GM18858 (cell line): ENCODE results near the gene MSH2.
A peak's percentile ranks its signal among the peaks of the same experiment; 100 is the strongest.

Source experiments
- ATAC-seq: cut with Tn5 transposase; IDR thresholded peaks from one replicate; pipeline ENCODE4 v1.9.1; 2021; ENCODE audit not compliant: unreplicated experiment

MSH2 gene

DNA sequence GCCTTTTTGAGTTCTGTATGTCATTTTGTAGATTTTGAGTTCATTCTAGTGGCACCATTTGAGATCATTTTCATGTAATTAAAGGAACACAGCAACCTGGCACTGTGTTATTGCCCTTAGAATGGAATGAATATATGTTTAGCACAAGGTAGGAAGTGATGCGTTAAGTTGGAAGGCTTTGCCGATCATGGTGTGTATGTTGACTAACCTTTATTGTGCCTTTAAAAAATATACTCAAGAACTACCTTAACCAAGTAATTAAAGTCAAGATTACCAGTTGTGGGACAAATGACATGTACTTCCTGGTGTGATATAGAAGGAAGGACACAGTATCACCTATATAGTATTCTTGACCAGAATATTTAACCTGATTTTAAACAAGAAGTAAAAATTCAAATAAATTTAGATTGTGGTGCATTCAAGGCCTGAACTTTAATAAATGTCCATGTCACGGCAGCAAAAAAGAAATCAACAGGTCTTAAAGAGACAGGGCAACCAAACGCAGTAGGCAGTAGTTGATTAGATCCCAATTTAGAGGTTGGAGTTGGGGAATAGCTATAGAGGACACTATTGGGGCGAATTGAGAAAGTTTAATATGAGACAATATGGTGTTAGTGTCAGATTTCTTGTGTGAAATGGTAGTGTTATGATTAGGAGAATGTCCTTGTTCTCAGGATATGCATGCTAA, 68.6 kb downstream of the MSH2 start:
- no peak for ATAC-seq

GRCh38 chr2:47479863-47480262, 76.9 kb downstream of the MSH2 start:
- ATAC-seq = no peak

DNA sequence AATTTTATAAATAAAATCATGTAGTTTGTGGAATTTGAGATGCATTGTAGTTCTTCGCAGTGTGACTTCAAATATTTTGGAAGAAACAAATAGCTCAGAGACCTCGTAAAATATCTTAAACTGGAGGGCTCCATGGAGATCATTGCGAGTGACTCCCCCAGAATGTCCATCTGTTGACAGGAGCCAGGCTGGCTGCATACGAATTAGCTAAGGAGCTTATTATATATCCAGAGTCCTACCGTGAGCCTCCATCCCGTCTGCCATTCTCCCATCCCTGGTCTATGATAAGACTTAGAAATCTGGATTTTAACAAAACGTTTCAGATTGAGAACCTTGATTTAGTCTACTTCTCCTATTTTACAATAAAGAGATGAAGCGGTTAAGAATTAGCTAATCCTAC, 80.2 kb downstream of the MSH2 start:
- ATAC-seq = no peak

DNA sequence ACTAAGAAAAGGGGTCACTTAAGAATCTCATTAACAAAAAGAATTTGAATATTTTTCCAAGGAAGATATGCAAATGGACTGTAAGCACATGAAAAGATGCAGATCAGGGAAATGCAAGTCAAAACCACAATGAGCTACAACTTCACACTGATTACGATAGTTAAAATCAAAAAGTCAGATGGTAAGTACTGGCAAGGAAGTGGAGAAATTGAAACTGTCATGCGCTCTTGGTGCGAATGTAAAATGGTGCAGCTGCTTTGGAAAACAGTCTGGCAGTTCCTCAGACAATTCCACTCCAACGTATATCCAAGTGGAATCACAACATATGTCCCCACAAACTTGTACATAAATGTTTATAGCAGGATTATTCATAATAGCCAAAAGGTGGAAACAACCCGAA, 81.4 kb downstream of the MSH2 start:
- ATAC-seq = no peak

GRCh38 chr2:47485177-47485576, 82.2 kb downstream of the MSH2 start:
- no peak for ATAC-seq

DNA sequence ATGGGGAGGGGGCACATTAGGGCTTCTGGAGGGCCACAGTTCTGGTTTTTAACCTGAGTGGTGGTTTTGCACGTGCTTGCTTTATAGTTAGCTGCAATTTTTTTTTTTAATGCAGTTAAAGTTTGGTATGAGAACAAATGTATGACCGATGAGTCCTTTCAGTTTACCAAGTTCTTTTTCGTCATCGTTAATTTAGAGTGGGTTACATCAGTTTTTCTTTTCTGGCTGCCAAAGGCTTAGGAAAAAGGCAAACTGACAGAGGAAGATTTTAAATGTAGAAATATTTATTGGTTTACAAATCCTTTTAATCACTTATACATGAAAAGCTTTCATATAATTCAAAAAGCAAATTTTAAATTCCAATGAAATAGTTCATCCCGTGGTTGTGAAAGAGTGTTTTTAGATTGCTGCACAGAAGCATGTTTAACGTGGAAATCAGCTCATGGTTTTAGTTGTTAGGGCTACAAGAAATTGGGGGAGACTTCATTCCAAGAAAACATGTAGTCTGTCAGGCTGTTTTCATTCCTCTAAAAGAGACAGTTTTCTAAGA, 82.9 kb downstream of the MSH2 start:
- ATAC-seq = no peak

DNA sequence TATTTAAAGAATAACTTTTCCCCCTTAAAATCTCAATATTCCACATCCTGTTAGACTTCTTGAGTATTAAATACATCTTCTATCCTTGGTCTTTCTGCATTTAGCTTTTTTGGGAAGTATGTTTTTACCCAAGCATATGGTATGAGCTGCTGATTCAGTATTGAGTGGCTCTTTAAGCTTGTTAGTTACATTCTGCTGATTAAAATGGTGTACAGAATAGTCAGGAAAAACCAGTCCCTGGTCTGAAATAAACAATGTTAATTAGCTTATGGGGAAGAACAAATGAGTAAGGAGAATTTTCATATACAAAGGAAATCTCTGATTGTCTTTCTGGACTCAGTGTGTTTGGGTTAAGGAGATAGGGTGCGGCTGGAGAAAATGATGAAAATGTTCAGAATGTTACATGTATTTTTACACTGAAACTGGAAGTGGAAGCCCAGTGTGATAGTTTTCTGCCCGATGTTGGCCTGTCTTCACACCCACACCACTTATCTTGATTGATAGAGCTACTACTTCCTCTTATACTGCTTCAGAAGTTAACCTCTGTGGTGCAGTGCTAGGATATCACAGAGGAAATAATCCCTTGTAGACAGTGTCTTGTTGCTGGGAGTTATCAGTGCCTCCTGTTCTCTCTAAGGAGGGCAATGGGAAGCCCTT, 84.0 kb downstream of the MSH2 start:
- ATAC-seq = peak; percentile 86

GRCh38 chr2:47487498-47487875, 84.5 kb downstream of the MSH2 start:
- no peak for ATAC-seq

DNA sequence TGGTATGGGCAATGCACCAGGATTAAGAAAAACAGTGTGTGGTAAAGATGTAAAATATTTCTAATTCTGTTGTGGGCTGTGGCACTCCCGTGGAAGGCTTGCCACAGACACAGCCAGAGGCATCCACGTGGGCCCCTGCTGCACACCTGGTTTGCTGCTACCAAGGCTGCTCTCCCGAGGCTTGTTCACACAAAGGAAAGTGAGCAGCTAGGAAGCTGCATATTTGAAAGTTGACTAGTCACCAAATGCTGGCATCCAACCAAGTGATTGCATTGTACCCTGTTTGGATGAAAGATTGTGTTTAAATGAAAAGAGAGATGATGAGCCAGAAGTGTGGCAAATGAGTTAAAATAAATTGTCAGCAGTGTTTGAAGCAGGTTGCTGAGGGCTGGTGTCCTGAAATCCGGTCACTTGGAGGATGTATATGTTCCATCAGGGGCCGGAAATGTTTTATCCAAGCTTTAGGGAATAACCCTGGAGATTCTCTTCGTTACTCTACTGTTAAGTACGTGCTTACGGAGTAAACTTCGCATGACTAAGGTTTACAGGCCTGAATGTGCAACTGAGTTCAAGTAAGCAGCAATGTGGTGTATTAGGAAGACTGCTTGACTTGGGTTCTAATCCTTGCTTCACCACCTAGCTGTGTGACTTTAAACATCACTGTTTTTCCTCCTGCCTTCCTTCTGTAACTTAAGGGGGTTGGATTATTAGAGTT, 86.1 kb downstream of the MSH2 start:
- no peak for ATAC-seq

DNA sequence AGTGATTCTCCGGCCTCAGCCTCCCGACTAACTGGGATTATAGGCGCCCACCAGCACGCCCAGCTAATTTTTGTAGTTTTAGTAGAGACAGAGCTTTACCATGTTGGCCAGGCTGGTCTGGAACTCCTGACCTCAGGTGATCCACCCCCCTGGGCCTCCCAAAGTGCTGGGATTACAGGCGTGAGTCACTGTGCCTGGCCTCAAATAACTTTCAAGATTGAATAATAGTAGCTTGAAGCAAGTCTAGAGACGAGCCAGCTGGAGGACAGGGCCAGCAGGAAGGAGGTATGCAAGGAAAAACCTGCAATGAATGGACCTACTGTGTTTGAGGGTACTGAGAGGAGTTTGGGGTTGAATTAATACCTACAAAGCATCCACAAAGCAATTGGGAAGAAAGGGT, 87.5 kb downstream of the MSH2 start:
- no peak for ATAC-seq

DNA sequence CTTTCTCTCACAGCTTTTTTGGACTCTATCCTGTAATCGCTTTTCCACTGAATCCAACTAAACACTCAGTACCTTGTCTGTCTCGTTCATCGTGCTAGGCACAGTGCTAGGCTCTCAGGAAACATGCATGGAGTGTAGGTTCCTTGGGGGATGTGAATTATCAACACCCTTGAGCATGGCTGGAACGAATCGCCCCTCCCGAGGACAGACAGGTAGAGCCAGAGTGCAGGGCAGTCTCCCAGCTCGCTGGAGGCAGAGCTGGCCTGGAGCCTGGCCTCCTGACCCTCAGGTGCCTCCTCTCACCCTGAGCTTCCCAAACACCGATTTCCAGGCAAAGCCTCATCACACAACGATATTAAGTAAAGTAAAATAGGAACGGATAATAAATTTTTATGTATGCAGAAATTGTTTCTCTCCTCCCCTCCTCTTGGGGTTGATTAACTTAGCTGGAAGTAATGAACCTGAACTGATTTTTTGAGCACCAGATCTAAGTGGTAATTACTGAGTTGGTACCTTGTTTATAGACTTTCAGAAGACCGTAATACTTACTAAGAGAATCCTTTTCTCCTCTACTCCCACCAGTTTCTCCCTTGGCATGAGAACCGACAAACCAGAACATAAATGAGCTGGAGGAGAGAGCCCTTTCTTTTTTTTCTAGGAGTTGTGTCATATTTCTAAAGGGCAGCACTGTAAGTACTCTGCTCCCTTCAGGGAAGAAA, 90.5 kb downstream of the MSH2 start:
- ATAC-seq = no peak

DNA sequence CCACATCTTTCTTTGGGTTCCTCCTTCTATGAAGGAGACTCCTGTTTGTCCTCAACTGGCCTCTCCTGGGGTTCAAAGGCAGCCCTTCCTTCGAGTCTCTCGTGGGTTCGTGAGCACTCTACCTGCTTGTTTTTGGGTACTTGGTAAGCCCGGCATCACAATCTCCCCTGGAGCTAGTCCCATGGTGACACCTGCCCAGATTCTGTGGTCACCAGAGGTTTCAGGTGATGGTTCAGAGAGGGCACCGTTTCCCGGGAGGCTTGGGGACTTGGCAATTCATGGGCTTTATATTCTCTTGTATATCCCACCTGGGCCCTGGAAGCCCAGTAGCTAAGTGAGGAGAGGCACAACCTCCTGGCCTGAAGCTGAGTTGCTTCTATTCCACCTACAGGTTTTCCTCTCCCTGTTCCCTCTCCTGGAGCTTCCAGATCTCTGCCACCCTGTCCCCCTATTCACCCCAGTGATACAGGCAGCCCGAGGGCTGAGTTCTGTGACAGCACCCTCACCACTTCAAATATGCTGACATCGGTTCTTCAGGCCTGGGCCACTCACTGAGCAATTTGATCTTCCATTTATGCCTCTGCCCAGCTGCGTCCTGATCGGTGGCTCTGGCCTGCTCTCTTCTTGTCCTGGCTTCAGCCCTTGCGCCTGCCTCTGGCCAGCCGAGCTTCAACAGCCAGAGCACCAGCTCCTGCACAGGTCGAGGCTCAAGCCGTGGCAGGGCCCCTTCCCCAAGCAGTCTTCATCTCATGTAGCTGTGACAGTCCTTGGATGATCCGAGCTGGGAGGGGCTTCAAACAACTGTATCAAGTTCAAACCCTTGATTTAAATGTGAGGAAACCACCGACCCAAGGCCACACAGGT, 91.5 kb downstream of the MSH2 start:
- no peak for ATAC-seq

GRCh38 chr2:47497843-47498460, 95.0 kb downstream of the MSH2 start:
- ATAC-seq = no peak

DNA sequence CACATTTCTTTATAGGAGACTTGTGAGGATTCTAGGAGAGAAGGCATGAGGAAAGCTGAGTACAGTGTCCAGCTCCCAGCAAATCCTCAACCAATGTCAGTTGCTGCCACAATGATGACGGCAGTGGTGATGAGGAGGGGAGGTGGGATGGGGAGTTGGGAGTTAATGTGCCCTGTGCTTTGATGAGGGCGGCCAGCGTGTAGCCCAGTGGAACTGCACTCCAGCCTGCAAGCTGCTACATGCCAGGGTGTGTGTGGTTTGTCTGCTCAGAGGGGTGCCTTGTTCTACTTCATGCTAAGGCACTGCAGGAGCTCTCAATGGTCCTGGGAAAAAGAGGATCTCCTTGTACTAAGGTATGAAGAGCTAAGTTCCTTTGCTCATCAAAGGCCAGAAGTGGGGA, 96.1 kb downstream of the MSH2 start:
- no peak for ATAC-seq

DNA sequence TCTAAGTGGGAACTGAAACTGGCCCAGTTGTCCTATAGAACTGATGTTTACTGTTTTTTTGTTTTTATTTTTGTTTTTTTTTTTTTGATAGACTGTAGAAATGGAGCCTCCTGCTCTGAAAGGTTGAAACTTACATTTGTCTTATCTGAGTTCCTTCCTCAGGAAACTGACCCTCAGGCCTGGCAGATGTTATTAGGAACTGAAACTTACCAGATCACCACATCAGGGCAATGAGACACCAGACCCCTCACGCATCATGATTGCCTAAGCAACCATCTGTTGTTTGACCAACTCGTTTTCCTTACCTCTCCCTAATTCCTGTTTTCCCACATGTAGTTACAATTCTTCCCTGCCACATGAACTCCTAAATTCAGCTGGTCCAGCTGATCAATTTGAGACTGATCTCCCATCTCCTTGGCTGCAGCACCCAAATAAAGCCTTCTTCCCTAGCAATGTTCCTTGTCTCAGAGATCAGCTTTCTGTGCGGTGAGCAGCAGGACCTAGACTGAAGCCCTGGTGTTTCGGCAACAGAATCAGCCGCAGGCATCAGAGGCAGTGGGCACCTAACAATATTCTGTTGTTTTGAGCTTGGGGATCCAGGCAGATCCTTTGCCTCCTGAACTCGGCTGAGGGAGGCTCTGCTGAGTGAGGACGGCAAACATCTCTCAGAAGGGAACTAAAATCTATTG, 96.8 kb downstream of the MSH2 start:
- ATAC-seq = no peak

DNA sequence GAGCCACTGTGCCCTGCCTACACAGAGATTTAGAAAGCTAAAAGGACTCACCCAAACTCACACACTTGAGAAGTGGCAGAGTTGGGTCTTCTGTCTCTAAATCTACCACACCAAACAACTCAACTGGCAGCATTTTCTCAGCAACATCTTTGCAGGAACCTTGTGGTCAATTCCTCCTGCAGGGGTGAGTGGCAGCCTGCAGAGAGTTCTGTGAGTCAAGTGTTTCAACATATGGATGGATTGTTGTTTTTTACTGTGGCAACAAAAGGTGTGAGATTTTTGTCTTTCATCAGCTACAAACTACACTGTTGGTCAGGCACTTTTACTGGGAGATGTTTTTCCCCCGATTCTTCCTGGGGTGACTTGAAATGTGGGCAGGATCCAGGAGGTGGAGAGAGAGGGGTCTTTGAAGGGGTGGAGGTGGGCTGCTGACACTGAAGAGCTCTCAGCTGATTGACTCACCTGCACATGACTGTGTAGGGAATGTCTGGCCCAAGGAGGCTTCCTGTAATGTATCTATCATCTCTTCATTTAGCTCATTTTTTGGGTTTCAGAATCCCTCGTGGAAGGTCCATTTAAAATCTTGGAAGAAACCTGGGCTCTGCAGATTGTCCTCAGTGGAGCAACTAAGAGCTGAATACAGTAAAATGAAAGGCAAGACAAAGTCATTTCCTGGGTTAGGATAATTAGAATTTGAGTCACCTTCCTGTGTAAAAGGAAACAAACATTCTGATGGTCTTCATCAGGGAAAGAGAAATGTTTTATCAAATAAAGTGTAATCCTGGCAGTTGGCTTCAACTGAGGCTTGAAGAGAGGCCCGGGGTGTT, 98.6 kb downstream of the MSH2 start:
- no peak for ATAC-seq

DNA sequence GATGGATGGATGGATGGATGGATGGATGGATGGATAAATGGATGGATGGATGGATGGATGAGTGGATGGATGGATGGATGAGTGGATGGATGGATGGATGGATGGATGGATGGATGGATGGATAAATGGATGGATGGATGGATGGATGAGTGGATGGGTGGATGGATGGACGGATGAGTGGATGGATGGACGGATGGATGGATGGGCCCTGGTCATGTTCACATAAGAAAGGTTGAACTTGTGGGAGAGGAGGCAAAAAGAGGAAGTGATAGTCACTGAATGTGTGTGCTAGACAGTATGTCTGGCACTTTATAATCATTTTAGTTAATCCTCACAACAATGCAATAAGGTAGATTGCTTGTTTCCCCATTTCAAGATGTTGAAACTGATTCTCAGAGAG, 99.5 kb downstream of the MSH2 start:
- ATAC-seq = peak; percentile 90

DNA sequence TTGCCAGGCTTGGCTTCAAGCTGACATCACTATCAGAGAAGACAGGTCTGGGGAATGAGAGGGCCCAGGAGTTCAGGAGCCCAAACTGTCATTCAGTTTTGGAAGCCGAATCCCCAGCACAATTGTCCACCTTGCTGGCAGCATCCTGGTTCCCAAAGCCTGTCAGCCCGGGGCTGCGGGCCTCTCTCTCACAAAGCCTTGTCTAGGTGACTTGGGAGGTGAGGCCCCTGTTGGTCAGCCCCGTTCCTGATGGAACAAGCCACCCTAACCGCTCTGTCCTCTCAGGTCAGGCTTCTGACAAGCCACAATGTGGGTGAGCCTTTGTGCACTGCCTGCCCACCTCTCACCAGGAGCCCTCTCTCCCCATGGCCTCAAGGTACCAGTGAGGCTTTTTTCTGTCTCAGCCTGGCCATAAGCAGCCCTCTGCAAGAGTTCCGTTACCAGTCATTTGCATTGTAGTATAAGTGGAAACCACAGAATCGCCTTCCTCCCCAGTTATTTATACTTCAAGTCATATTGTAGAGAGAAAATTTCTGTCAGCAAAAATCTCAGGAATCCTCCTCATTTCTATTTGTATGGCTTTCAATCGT, 100.6 kb downstream of the MSH2 start:
- ATAC-seq = peak; percentile 70
